PC-3 (cell line): Measurements from ENCODE around the gene EPB41L5.

Source experiments
- CTCF ChIP-seq: fragments of 300-600 bp; sonication (generic); conservative IDR thresholded peaks from 2 replicates; pipeline ENCODE4 v1.5.1; 2017; ENCODE audit warnings: antibody characterized with exemption, low read depth, mild to moderate bottlenecking, low read length
- EZH2 ChIP-seq: fragments of 300-600 bp; sonication (generic); IDR thresholded peaks from one replicate; pipeline ENCODE4 v1.6.1; 2017; ENCODE audit warnings: antibody characterized with exemption, mild to moderate bottlenecking, low read length; ENCODE audit not compliant: unreplicated experiment

GRCh38 chr2:120034027-120034426 lies 21.1 kb downstream of the EPB41L5 start:
- TF ChIP-seq CTCF (no peak), EZH2 (no peak)
